ENCODE data around the gene SLC22A16. TPM values are rescaled to one million over a fixed set of nuclear protein-coding genes. Genes with fewer than 3 reads are reported as not detected.

The SLC22A16 gene
- total RNA-seq, 1 experiment from 2014 or later, result not detected

DNA sequence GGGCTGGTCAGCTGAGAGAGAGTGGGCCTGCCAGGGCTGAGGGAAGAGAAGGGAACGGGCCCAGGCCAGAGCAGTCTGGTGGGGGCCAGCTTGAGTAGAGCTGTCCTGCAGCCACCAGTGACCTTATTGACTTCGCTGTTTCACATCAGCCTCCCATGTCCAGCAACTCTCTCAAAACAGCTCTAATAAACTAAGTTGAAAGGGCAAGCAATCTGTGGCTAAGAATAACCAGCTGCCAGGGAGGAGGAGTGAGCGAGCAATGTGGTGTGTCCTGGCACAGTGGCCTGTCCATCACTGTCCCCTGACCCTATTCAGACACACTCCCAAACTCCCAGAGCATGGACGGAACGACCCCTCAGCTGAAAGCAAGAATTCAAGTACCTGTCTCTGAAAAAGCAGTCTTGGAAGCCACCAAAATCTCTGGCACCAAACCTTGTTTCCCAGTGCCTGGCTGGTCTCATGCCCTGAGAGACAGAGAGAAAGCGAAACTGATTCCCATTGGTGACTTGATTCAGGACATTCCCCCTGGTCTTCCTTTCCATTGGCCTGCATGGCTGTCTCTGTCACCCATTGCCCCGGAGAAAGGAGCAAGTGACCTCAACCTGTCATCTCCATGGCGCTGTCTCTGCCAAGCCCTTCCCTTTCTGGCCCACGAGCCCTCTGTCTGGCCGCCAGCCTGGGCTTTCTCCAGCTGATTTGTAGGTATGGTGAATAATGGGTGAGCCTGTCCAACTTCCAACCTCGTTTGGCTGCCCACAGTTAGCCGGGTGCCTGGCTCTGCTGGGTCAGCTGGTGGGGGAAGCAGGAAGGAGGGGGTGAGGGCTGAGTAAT is 61.1 kb downstream of the SLC22A16 start, which contains the start of gene DDO:
Gene DDO, minus strand, starts transcription at position 490 of the 831 bp plus-strand sequence. CDS start 2,113 bp downstream, outside the sequence.
- TF ChIP-seq, protein P1, sequence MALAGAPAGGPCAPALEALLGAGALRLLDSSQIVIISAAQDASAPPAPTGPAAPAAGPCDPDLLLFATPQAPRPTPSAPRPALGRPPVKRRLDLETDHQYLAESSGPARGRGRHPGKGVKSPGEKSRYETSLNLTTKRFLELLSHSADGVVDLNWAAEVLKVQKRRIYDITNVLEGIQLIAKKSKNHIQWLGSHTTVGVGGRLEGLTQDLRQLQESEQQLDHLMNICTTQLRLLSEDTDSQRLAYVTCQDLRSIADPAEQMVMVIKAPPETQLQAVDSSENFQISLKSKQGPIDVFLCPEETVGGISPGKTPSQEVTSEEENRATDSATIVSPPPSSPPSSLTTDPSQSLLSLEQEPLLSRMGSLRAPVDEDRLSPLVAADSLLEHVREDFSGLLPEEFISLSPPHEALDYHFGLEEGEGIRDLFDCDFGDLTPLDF (CRISPR knock-in tag; IDR thresholded peaks at IDR 0.05), result no peak
- TF ChIP-seq NR3C1 (CRISPR knock-in tag; conservative IDR thresholded peaks at IDR 0.05; ENCODE audit: low read depth) (no peak), SP1 (CRISPR knock-in tag; conservative IDR thresholded peaks at IDR 0.05) (no peak), FOXJ3 (CRISPR knock-in tag; IDR thresholded peaks at IDR 0.05; ENCODE audit: borderline replicate concordance) (no peak), HMGA2 (CRISPR knock-in tag; IDR thresholded peaks at IDR 0.05) (no peak)
- CTCF ChIA-PET, result no interaction called here
- Mint-ChIP-seq H3K9me3 (peaks cover 11% of the 10 kb centered on the region), H3K4me1 (no peaks in the 10 kb centered on the region), H3K27me3 (ENCODE audit: low read depth) (no peaks in the 10 kb centered on the region), H3K4me3 (no peak within 1 kb of the TSS), H3K36me3 (no peaks in the 10 kb centered on the region; the same call in 1 of the 2 replicates), H3K27ac (no peak within 1 kb of the TSS; the same call in 1 of the 2 replicates)
- no peak for ATAC-seq
- POLR2A ChIA-PET, result no interaction called here
- DNase-seq (ENCODE audit: low spot score), result no peak

- POLR2A ChIA-PET, result no interaction called here
- no peak for TF ChIP-seq ZNF121 (CRISPR knock-in tag; IDR thresholded peaks at IDR 0.05)
- no peaks in the 10 kb centered on the region for H3K4me1 Mint-ChIP-seq
Observed at GRCh38 chr6:110414669-110415068, 61.7 kb downstream of the SLC22A16 start.

DNA sequence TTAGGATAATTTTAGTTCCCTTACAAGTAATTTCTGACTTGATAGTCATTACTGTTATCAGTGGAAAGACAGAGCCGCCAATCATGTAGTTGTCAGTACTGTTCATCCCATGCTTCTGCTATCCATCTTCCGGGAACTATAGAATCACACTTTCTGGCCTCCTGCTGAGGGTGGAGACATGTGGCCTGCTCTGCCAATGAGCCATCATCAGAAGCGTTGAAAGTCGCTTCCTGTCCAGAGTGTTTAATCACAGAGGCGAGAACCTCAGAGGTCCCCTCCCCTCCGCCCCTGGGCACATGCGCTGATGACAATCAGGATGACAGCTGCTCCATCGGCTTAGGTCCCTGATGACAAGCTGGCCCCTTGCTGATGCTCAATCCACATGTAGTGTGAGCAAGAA is 64.1 kb downstream of the SLC22A16 start:
- Mint-ChIP-seq H3K36me3 (no peaks in the 10 kb centered on the region; the same call in 1 of the 2 replicates), H3K4me3 (no peak overlapping the region), H3K27ac (no peak overlapping the region), H3K4me1 (no peaks in the 10 kb centered on the region), H3K27me3 (ENCODE audit: low read depth) (no peaks in the 10 kb centered on the region), H3K9me3 (peaks cover 11% of the 10 kb centered on the region)
- DNase-seq (ENCODE audit: low spot score) (no peak), ATAC-seq (no peak)
- CTCF ChIA-PET, result no interaction called here
- TF ChIP-seq ZNF416 (CRISPR knock-in tag; IDR thresholded peaks at IDR 0.05) (no peak), ERG (CRISPR knock-in tag; IDR thresholded peaks at IDR 0.05) (no peak)
- TF ChIP-seq, protein P2, sequence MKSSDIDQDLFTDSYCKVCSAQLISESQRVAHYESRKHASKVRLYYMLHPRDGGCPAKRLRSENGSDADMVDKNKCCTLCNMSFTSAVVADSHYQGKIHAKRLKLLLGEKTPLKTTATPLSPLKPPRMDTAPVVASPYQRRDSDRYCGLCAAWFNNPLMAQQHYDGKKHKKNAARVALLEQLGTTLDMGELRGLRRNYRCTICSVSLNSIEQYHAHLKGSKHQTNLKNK (CRISPR knock-in tag; IDR thresholded peaks at IDR 0.05), result no peak
- TF ChIP-seq, protein P3, sequence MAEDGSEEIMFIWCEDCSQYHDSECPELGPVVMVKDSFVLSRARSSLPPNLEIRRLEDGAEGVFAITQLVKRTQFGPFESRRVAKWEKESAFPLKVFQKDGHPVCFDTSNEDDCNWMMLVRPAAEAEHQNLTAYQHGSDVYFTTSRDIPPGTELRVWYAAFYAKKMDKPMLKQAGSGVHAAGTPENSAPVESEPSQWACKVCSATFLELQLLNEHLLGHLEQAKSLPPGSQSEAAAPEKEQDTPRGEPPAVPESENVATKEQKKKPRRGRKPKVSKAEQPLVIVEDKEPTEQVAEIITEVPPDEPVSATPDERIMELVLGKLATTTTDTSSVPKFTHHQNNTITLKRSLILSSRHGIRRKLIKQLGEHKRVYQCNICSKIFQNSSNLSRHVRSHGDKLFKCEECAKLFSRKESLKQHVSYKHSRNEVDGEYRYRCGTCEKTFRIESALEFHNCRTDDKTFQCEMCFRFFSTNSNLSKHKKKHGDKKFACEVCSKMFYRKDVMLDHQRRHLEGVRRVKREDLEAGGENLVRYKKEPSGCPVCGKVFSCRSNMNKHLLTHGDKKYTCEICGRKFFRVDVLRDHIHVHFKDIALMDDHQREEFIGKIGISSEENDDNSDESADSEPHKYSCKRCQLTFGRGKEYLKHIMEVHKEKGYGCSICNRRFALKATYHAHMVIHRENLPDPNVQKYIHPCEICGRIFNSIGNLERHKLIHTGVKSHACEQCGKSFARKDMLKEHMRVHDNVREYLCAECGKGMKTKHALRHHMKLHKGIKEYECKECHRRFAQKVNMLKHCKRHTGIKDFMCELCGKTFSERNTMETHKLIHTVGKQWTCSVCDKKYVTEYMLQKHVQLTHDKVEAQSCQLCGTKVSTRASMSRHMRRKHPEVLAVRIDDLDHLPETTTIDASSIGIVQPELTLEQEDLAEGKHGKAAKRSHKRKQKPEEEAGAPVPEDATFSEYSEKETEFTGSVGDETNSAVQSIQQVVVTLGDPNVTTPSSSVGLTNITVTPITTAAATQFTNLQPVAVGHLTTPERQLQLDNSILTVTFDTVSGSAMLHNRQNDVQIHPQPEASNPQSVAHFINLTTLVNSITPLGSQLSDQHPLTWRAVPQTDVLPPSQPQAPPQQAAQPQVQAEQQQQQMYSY (CRISPR knock-in tag; IDR thresholded peaks at IDR 0.05), result no peak
- POLR2A ChIA-PET, result no interaction called here

More at GRCh38 chr6:110414669-110415068, 61.7 kb downstream of the SLC22A16 start:
- no peaks in the 10 kb centered on the region for H3K27me3 Mint-ChIP-seq (ENCODE audit: low read depth)
- DNase-seq (ENCODE audit: low spot score), result no peak
- CTCF ChIA-PET, result no interaction called here
- no peak overlapping the region for H3K4me3 Mint-ChIP-seq
- H3K27ac Mint-ChIP-seq, result no peak overlapping the region; the same call in 1 of the 2 replicates
- no peak for ATAC-seq
- H3K36me3 Mint-ChIP-seq, result no peaks in the 10 kb centered on the region; the same call in 1 of the 2 replicates
- H3K9me3 Mint-ChIP-seq, result peaks cover 11% of the 10 kb centered on the region

DNA sequence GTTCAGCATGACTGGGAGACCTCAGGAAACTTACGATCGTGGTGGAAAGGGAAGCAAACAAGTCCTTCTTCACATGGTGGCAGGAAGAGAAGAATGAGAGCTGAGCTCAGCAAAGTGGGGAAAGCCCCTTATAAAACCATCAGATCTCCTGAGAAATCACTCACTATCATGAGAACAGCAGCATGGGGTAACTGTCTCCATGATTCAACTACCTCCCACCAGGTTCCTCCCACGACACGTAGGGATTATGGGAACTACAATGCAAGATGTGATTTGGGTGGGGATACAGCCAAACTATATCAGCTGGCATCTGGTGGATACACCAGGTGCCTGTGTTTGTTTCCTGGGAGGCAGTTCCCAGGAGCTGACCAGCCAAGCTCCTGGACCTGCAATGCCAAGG is 65.9 kb downstream of the SLC22A16 start:
- Mint-ChIP-seq H3K4me1 (no peaks in the 10 kb centered on the region), H3K27me3 (ENCODE audit: low read depth) (no peaks in the 10 kb centered on the region), H3K4me3 (no peak overlapping the region), H3K27ac (no peak overlapping the region), H3K36me3 (no peaks in the 10 kb centered on the region), H3K9me3 (peaks cover under 1% of the 10 kb centered on the region)
- POLR2A ChIA-PET, result no interaction called here
- CTCF ChIA-PET, result no interaction called here
- DNase-seq (ENCODE audit: low spot score) (no peak), ATAC-seq (no peak)
- TF ChIP-seq GABPB1 (CRISPR knock-in tag; IDR thresholded peaks at IDR 0.05), result no peak
- no peak for TF ChIP-seq ZNF425 (CRISPR knock-in tag; conservative IDR thresholded peaks at IDR 0.05)
- TF ChIP-seq E2F5 (CRISPR knock-in tag; IDR thresholded peaks at IDR 0.05), result no peak
- TF ChIP-seq, protein P4, sequence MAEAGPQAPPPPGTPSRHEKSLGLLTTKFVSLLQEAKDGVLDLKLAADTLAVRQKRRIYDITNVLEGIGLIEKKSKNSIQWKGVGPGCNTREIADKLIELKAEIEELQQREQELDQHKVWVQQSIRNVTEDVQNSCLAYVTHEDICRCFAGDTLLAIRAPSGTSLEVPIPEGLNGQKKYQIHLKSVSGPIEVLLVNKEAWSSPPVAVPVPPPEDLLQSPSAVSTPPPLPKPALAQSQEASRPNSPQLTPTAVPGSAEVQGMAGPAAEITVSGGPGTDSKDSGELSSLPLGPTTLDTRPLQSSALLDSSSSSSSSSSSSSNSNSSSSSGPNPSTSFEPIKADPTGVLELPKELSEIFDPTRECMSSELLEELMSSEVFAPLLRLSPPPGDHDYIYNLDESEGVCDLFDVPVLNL (CRISPR knock-in tag; IDR thresholded peaks at IDR 0.05; ENCODE audit: borderline replicate concordance, low read depth), result no peak
- TF ChIP-seq, protein P5, sequence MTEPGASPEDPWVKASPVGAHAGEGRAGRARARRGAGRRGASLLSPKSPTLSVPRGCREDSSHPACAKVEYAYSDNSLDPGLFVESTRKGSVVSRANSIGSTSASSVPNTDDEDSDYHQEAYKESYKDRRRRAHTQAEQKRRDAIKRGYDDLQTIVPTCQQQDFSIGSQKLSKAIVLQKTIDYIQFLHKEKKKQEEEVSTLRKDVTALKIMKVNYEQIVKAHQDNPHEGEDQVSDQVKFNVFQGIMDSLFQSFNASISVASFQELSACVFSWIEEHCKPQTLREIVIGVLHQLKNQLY (CRISPR knock-in tag; IDR thresholded peaks at IDR 0.05), result no peak
